ENCODE measurements around the gene INVS. TPM values are rescaled to one million over a fixed set of nuclear protein-coding genes. Genes with fewer than 3 reads are reported as not detected.

Gene INVS
- total and polyA plus RNA-seq, 4 donors, result 5.7 to 28.1 (median 10.0) TPM

GRCh38 chr9:100286257-100286656 lies 187.2 kb downstream of the INVS start:
- Histone ChIP-seq H3K9ac (ENCODE audit: low read depth in 1 of 2, low read length in 2 of 2) (no peak overlapping the region), H3K4me3 (ENCODE audit: low read depth in 1 of 3, low read length in 3 of 3) (no peak overlapping the region), H3K4me1 (ENCODE audit: control insufficient read depth in 4 of 4, insufficient read depth in 4 of 4, low read length in 3 of 4) (no peaks in the 10 kb centered on the region), H3K36me3 (ENCODE audit: control insufficient read depth in 4 of 4, insufficient read depth in 3 of 4, low read depth in 1 of 4, low read length in 3 of 4) (peaks cover 2 to 42% (median 26%) of the 10 kb centered on the region in 4 donors), H3K27ac (ENCODE audit: low read depth in 1 of 2, low read length in 2 of 2) (no peak overlapping the region), H3K27me3 (ENCODE audit: control insufficient read depth in 4 of 4, insufficient read depth in 4 of 4, low read length in 3 of 4) (no peaks in the 10 kb centered on the region), H3K9me3 (ENCODE audit: control insufficient read depth in 4 of 4, low read length in 3 of 4) (peaks cover 0 to 3% (median 1%) of the 10 kb centered on the region in 4 donors)
- no peak for DNase-seq (ENCODE audit: low spot score)
- TF ChIP-seq NR2F2 (IDR thresholded peaks at IDR 0.05) (no peak), EGR1 (IDR thresholded peaks at IDR 0.05; ENCODE audit: low read depth in 2 of 2) (no peak), TAF1 (conservative IDR thresholded peaks at IDR 0.05) (no peak), SP1 (IDR thresholded peaks at IDR 0.05) (no peak), REST (IDR thresholded peaks at IDR 0.05) (no peak)
- 96% methylated on average over 6 of the region's 6 CpGs for WGBS

DNA sequence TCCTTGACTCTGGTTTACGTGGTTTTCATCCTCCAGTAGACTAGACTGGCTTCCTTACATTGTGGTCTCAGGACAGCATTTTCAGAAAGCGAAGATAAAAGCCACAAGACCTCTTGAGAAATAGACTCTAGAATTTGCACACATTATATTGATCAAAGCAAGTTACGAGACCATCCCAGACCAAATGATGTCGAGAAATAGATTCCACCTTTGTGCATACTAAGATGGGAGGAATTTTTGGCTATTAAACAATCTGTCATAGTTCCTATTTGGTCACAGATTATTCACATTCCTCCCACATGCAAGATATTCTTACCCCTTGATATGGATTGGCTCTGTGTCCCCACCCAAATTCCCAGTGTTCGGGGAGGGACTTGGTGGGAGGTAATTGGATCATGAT lies 188.1 kb downstream of the INVS start:
- TF ChIP-seq TAF1 (conservative IDR thresholded peaks at IDR 0.05) (no peak), RAD21 (IDR thresholded peaks at IDR 0.05) (no peak), SP1 (IDR thresholded peaks at IDR 0.05) (no peak), JUND (IDR thresholded peaks at IDR 0.05) (no peak), REST (IDR thresholded peaks at IDR 0.05) (no peak), HNF4A (conservative IDR thresholded peaks at IDR 0.05) (no peak)
- TF ChIP-seq, protein P1, sequence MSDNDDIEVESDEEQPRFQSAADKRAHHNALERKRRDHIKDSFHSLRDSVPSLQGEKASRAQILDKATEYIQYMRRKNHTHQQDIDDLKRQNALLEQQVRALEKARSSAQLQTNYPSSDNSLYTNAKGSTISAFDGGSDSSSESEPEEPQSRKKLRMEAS (IDR thresholded peaks at IDR 0.05), result no peak
- Histone ChIP-seq H3K9ac (ENCODE audit: low read depth in 1 of 2, low read length in 2 of 2) (no peak overlapping the region), H3K4me1 (ENCODE audit: control insufficient read depth in 4 of 4, insufficient read depth in 4 of 4, low read length in 3 of 4) (no peaks in the 10 kb centered on the region), H3K36me3 (ENCODE audit: control insufficient read depth in 4 of 4, insufficient read depth in 3 of 4, low read depth in 1 of 4, low read length in 3 of 4) (peaks cover 1 to 41% (median 31%) of the 10 kb centered on the region in 4 donors), H3K27ac (ENCODE audit: low read depth in 1 of 2, low read length in 2 of 2) (no peak overlapping the region), H3K27me3 (ENCODE audit: control insufficient read depth in 4 of 4, insufficient read depth in 4 of 4, low read length in 3 of 4) (no peaks in the 10 kb centered on the region), H3K9me3 (ENCODE audit: control insufficient read depth in 4 of 4, low read length in 3 of 4) (peaks cover 0 to 3% (median 1%) of the 10 kb centered on the region in 4 donors), H3K4me3 (ENCODE audit: low read depth in 1 of 3, low read length in 3 of 3) (no peak overlapping the region)
- WGBS, result 98% methylated on average over 5 of the region's 5 CpGs
- no peak for DNase-seq (ENCODE audit: low spot score)

DNA sequence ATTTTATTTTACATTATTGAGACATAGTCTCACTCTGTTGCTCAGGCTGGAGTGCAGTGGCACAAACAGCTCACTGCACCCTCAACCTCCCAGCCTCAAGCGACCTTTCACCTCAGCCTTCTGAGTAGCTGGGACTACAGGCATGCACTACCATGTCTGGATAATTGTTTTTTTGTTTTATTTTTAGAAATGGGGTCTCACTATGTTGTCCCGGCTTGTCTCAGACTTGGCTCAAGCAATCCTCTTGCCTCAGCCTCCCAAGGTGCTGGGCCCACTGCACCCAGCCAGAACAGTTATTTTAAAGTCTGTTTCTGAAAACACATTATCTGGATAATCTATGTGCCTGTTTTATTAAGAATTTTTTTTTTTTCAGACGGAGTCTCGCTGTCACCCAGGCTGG lies 191.7 kb downstream of the INVS start:
- WGBS, result 98% methylated on average over 4 of the region's 4 CpGs
- no peak for TF ChIP-seq RXRA (IDR thresholded peaks at IDR 0.05)
- TF ChIP-seq YY1 (IDR thresholded peaks at IDR 0.05), result no peak
- TF ChIP-seq FOXA1 (IDR thresholded peaks at IDR 0.05), result no peak
- TF ChIP-seq, protein P1 (IDR thresholded peaks at IDR 0.05), result no peak
- TF ChIP-seq SP1 (IDR thresholded peaks at IDR 0.05), result no peak
- no peak for TF ChIP-seq ATF3 (IDR thresholded peaks at IDR 0.05)
- no peak for TF ChIP-seq EGR1 (IDR thresholded peaks at IDR 0.05; ENCODE audit: low read depth in 2 of 2)
- TF ChIP-seq, protein P2, sequence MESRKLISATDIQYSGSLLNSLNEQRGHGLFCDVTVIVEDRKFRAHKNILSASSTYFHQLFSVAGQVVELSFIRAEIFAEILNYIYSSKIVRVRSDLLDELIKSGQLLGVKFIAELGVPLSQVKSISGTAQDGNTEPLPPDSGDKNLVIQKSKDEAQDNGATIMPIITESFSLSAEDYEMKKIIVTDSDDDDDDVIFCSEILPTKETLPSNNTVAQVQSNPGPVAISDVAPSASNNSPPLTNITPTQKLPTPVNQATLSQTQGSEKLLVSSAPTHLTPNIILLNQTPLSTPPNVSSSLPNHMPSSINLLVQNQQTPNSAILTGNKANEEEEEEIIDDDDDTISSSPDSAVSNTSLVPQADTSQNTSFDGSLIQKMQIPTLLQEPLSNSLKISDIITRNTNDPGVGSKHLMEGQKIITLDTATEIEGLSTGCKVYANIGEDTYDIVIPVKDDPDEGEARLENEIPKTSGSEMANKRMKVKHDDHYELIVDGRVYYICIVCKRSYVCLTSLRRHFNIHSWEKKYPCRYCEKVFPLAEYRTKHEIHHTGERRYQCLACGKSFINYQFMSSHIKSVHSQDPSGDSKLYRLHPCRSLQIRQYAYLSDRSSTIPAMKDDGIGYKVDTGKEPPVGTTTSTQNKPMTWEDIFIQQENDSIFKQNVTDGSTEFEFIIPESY (IDR thresholded peaks at IDR 0.05), result no peak
- no peak for TF ChIP-seq GABPA (IDR thresholded peaks at IDR 0.05 in 1 of 2, conservative IDR thresholded peaks at IDR 0.05 in 1 of 2)
- TF ChIP-seq CTCF (IDR thresholded peaks at IDR 0.05; ENCODE audit: low read depth, low read length, missing input control), result no peak

More for the DNA sequence above, 191.7 kb downstream of the INVS start:
- DNase-seq (ENCODE audit: low spot score), result no peak
- Histone ChIP-seq H3K4me3 (ENCODE audit: low read depth in 1 of 3, low read length in 3 of 3) (no peak overlapping the region), H3K27me3 (ENCODE audit: control insufficient read depth in 4 of 4, insufficient read depth in 4 of 4, low read length in 3 of 4) (no peaks in the 10 kb centered on the region), H3K36me3 (ENCODE audit: control insufficient read depth in 4 of 4, insufficient read depth in 3 of 4, low read depth in 1 of 4, low read length in 3 of 4) (peaks cover 1 to 37% (median 21%) of the 10 kb centered on the region in 4 donors), H3K9me3 (ENCODE audit: control insufficient read depth in 4 of 4, low read length in 3 of 4) (no peaks in the 10 kb centered on the region), H3K27ac (ENCODE audit: low read depth in 1 of 2, low read length in 2 of 2) (no peak overlapping the region), H3K9ac (ENCODE audit: low read depth in 1 of 2, low read length in 2 of 2) (no peak overlapping the region), H3K4me1 (ENCODE audit: control insufficient read depth in 4 of 4, insufficient read depth in 4 of 4, low read length in 3 of 4) (peaks cover 7 to 15% (median 11%) of the 10 kb centered on the region in 4 donors)

Measured in liver (tissue), 9 donors.